Measurements from ENCODE around the gene BUB3. TPM values are rescaled to one million over a fixed set of nuclear protein-coding genes. Genes with fewer than 3 reads are reported as not detected.
A peak's percentile ranks its signal among the peaks of the same experiment; 100 is the strongest.

Gene BUB3
- total RNA-seq, 1 experiment from 2014 or later, result 96.5 TPM

- no peaks in the 10 kb centered on the region for H3F3A ChIP-seq (ENCODE audit: insufficient read depth, low read depth)
- H3K79me2 ChIP-seq (ENCODE audit: low read depth), result peaks cover 59% of the 10 kb centered on the region
- H4K20me1 ChIP-seq (ENCODE audit: insufficient read depth), result peaks cover 20% of the 10 kb centered on the region
- H3K27ac ChIP-seq, result no peak overlapping the region
- no peak overlapping the region for H3K4me3 ChIP-seq
- no peaks in the 10 kb centered on the region for H3K9me2 ChIP-seq (ENCODE audit: insufficient read depth)
- no peak overlapping the region for H2AFZ ChIP-seq
- H3K4me1 ChIP-seq (replicated peaks; ENCODE audit: insufficient read depth), result peaks cover 20% of the 10 kb centered on the region
- CTCF ChIA-PET, result interaction anchor here (0.7 kb wide), 1 partner anchor 1624 kb away, joined by 3 read pairs; no protein-coding TSS in a partner anchor
- no peak for DNase-seq
- H3K9me3 ChIP-seq (ENCODE audit: insufficient read depth, low read depth), result no peaks in the 10 kb centered on the region
- peaks cover 54% of the 10 kb centered on the region for H3K36me3 ChIP-seq (ENCODE audit: low read depth)
- no TSS peak for BruUV-seq (replicated peaks)
- POLR2A ChIA-PET (ENCODE audit: unreplicated experiment), result no interaction called here
- intact Hi-C loops (cut with micrococcal nuclease; ENCODE audit: unreplicated experiment), result loop anchor here (10.0 kb wide), 1 partner anchor 152 kb away; the partner anchor contains the start of genes ACADSB and IKZF5
- H3K27me3 ChIP-seq (ENCODE audit: insufficient read depth, low read depth), result no peaks in the 10 kb centered on the region
- no peak for TF ChIP-seq CTCF (conservative IDR thresholded peaks at IDR 0.05)
- TF ChIP-seq EZH2 (IDR thresholded peaks at IDR 0.05; ENCODE audit: low read depth), result no peak
- H3K4me2 ChIP-seq, result peak overlapping the region; percentile 16; the same call in 1 of the 2 replicates
Observed at GRCh38 chr10:123157210-123157609, 3.0 kb downstream of the BUB3 start.

- Histone ChIP-seq H3F3A (ENCODE audit: insufficient read depth, low read depth) (no peaks in the 10 kb centered on the region), H3K9me3 (ENCODE audit: insufficient read depth, low read depth) (no peaks in the 10 kb centered on the region), H3K4me3 (no peak overlapping the region), H3K4me2 (peak overlapping the region; percentile 4; the same call in 1 of the 2 replicates), H2AFZ (no peak overlapping the region), H3K79me2 (ENCODE audit: low read depth) (peaks cover 59% of the 10 kb centered on the region), H3K9me2 (ENCODE audit: insufficient read depth) (no peaks in the 10 kb centered on the region), H3K27me3 (ENCODE audit: insufficient read depth, low read depth) (no peaks in the 10 kb centered on the region), H3K4me1 (replicated peaks; ENCODE audit: insufficient read depth) (peaks cover 20% of the 10 kb centered on the region), H4K20me1 (ENCODE audit: insufficient read depth) (peaks cover 20% of the 10 kb centered on the region), H3K36me3 (ENCODE audit: low read depth) (peaks cover 64% of the 10 kb centered on the region), H3K27ac (no peak overlapping the region)
- POLR2A ChIA-PET (ENCODE audit: unreplicated experiment), result no interaction called here
- no peak for DNase-seq
- no TSS peak for BruUV-seq (replicated peaks)
- CTCF ChIA-PET, result no interaction called here
- intact Hi-C loops (cut with micrococcal nuclease; ENCODE audit: unreplicated experiment), result loop anchor here (10.0 kb wide), 1 partner anchor 154 kb away; the partner anchor contains the start of genes ACADSB and IKZF5
- TF ChIP-seq CTCF (conservative IDR thresholded peaks at IDR 0.05) (no peak), EZH2 (IDR thresholded peaks at IDR 0.05; ENCODE audit: low read depth) (no peak)
Observed at GRCh38 chr10:123158682-123159081, 4.5 kb downstream of the BUB3 start.

GRCh38 chr10:123160311-123160980 lies 6.2 kb downstream of the BUB3 start:
- Histone ChIP-seq H3K9me2 (ENCODE audit: insufficient read depth) (no peaks in the 10 kb centered on the region), H3K4me1 (replicated peaks; ENCODE audit: insufficient read depth) (peaks cover 17% of the 10 kb centered on the region), H3K4me2 (no peak overlapping the region), H2AFZ (no peak overlapping the region), H3K79me2 (ENCODE audit: low read depth) (peaks cover 47% of the 10 kb centered on the region), H4K20me1 (ENCODE audit: insufficient read depth) (peaks cover 20% of the 10 kb centered on the region), H3F3A (ENCODE audit: insufficient read depth, low read depth) (0 out of 2 replicates have a peak, but pooled peaks cover 4% of the 10 kb centered on the region), H3K9me3 (ENCODE audit: insufficient read depth, low read depth) (no peaks in the 10 kb centered on the region), H3K27ac (no peak overlapping the region), H3K4me3 (no peak overlapping the region), H3K27me3 (ENCODE audit: insufficient read depth, low read depth) (no peaks in the 10 kb centered on the region), H3K36me3 (ENCODE audit: low read depth) (peaks cover 69% of the 10 kb centered on the region)
- no peak for DNase-seq
- POLR2A ChIA-PET (ENCODE audit: unreplicated experiment), result no interaction called here
- BruUV-seq (replicated peaks), result no TSS peak
- CTCF ChIA-PET, result no interaction called here
- TF ChIP-seq EZH2 (IDR thresholded peaks at IDR 0.05; ENCODE audit: low read depth), result no peak
- TF ChIP-seq CTCF (conservative IDR thresholded peaks at IDR 0.05), result no peak
- intact Hi-C loops (cut with micrococcal nuclease; ENCODE audit: unreplicated experiment), result no loop called here
